CD4-positive, alpha-beta memory T cell (primary cell): ENCODE data around the gene SP3. TPM values are rescaled to one million over a fixed set of nuclear protein-coding genes. Genes with fewer than 3 reads are reported as not detected.

Experiments used
- CTCF ChIA-PET: fragments of 350-600 bp; sonication (Branson Sonifier 250); formaldehyde crosslinking; loops from one replicate; lab custom pipeline; 2021; ENCODE audit warnings: inconsistent platforms; ENCODE audit not compliant: partially characterized antibody; lab: Charles Lee
- POLR2A ChIA-PET: fragments of 350-600 bp; sonication (Branson Sonifier 250); formaldehyde crosslinking; loops from one replicate; lab custom pipeline; 2021; ENCODE audit not compliant: partially characterized antibody; lab: Charles Lee
- DNase-seq, 5 donors: peaks; one replicate each; pipeline versions ENCODE4 v3.0.0 to v3.0.0-alpha.2; 2020 to 2022; ENCODE audit warnings: mixed read lengths in 1 of 5
- H3K27ac ChIP-seq: one replicate; pipeline ENCODE4 v1.7.0; 2013; ENCODE audit warnings: low read depth, low read length
- H3K27me3 ChIP-seq: 2 replicates; pipeline ENCODE4 v1.7.0; 2013; ENCODE audit warnings: mild to moderate bottlenecking, low read length, moderate library complexity; ENCODE audit not compliant: insufficient read depth
- H3K36me3 ChIP-seq: 2 replicates; pipeline ENCODE4 v1.7.0; 2013; ENCODE audit warnings: mild to moderate bottlenecking, low read length, moderate library complexity; ENCODE audit not compliant: insufficient read depth
- H3K4me1 ChIP-seq: 2 replicates; pipeline ENCODE4 v1.7.0; 2013; ENCODE audit warnings: mild to moderate bottlenecking, low read length, moderate library complexity; ENCODE audit not compliant: insufficient read depth
- H3K4me3 ChIP-seq, 2 donors: one replicate each; pipeline ENCODE4 v1.7.0; 2013; ENCODE audit warnings: low read length in 2 of 2, mild to moderate bottlenecking in 1 of 2
- H3K9me3 ChIP-seq, 2 donors: one replicate each; pipeline ENCODE4 v1.7.0; 2013; ENCODE audit warnings: low read length in 2 of 2, control low read depth in 1 of 2; ENCODE audit not compliant: control insufficient read depth in 1 of 2
- H3K27ac Mint-ChIP-seq, 7 donors: one replicate each; pipeline ENCODE4 v1.8.0; 2020 to 2021; ENCODE audit warnings: mixed read lengths in 7 of 7, mild to moderate bottlenecking in 6 of 7, inconsistent platforms in 3 of 7, moderate library complexity in 3 of 7
- H3K27me3 Mint-ChIP-seq, 2 donors: one replicate each; pipeline ENCODE4 v1.8.0; 2020 to 2021; ENCODE audit warnings: mixed read lengths in 2 of 2
- H3K36me3 Mint-ChIP-seq, 2 donors: one replicate each; pipeline ENCODE4 v1.8.0; 2020 to 2021; ENCODE audit warnings: mixed read lengths in 2 of 2, inconsistent platforms in 1 of 2, mild to moderate bottlenecking in 1 of 2
- H3K4me1 Mint-ChIP-seq, 4 donors: one replicate each; pipeline ENCODE4 v1.8.0; 2020 to 2021; ENCODE audit warnings: mixed read lengths in 4 of 4, mild to moderate bottlenecking in 1 of 4
- H3K4me3 Mint-ChIP-seq, 8 donors: one replicate each; pipeline ENCODE4 v1.8.0; 2020 to 2021; ENCODE audit warnings: mixed read lengths in 8 of 8, mild to moderate bottlenecking in 7 of 8, moderate library complexity in 6 of 8, inconsistent platforms in 3 of 8
- H3K9me3 Mint-ChIP-seq, 8 donors: one replicate each; pipeline ENCODE4 v1.8.0; 2020 to 2021; ENCODE audit warnings: mixed read lengths in 8 of 8, mild to moderate bottlenecking in 5 of 8, inconsistent platforms in 3 of 8, moderate library complexity in 1 of 8
- intact Hi-C: fragments of 100-400 bp; cut with micrococcal nuclease; formaldehyde crosslinking; loops from one replicate; pipeline ENCODE4 v1.15.1; 2023
- polyA plus RNA-seq, 2 donors: library from polyadenylated mRNA; unstranded; fragments of 300-500 nt; fragmentation: Illumina TruSeq; gene quantifications; one replicate each; pipeline ENCODE4 v1.2.3, GENCODE V29; 2021
- total RNA-seq, 2 experiments: library from RNA; stranded (reverse); gene quantifications; one replicate each; pipeline ENCODE4 v1.2.3, GENCODE V29; 2021

SP3 gene
- total and polyA plus RNA-seq, 4 experiments from 2014 or later, result 55.5 to 130 (median 100) TPM

- no peak overlapping the region for H3K4me3 Mint-ChIP-seq
- H3K9me3 ChIP-seq, result no peaks in the 10 kb centered on the region
- no peak overlapping the region for H3K27ac ChIP-seq
- H3K27ac Mint-ChIP-seq, result no peak overlapping the region
- H3K4me3 ChIP-seq, result no peak overlapping the region
- peaks cover 5 to 13% of the 10 kb centered on the region in 2 donors for H3K27me3 Mint-ChIP-seq
- no peaks in the 10 kb centered on the region for H3K27me3 ChIP-seq
- H3K4me1 ChIP-seq, result no peaks in the 10 kb centered on the region
- ChIA-PET CTCF (interaction anchor here (1.2 kb wide), 1 partner anchor 120 kb away, joined by 4 read pairs; no protein-coding TSS in a partner anchor), POLR2A (interaction anchor here (0.6 kb wide), 1 partner anchor 9 kb away, joined by 3 read pairs; no protein-coding TSS in a partner anchor)
- H3K36me3 Mint-ChIP-seq, result no peaks in the 10 kb centered on the region
- no peaks in the 10 kb centered on the region for H3K9me3 Mint-ChIP-seq
- intact Hi-C loops, result no loop called here
- no peak for DNase-seq
- no peaks in the 10 kb centered on the region for H3K4me1 Mint-ChIP-seq
- H3K36me3 ChIP-seq, result no peaks in the 10 kb centered on the region
Measured at GRCh38 chr2:174003720-174004695, 38.8 kb upstream of the SP3 start.

- no peak overlapping the region for H3K27ac ChIP-seq
- H3K9me3 Mint-ChIP-seq, result peaks cover 0 to 2% (median 0%) of the 10 kb centered on the region in 8 donors
- H3K4me1 ChIP-seq, result no peaks in the 10 kb centered on the region
- no peaks in the 10 kb centered on the region for H3K36me3 ChIP-seq
- DNase-seq, result no peak
- H3K4me1 Mint-ChIP-seq, result no peaks in the 10 kb centered on the region
- H3K27me3 ChIP-seq, result no peaks in the 10 kb centered on the region
- no peaks in the 10 kb centered on the region for H3K36me3 Mint-ChIP-seq
- ChIA-PET CTCF (no interaction called here), POLR2A (no interaction called here)
- peaks cover 4 to 9% of the 10 kb centered on the region in 2 donors for H3K27me3 Mint-ChIP-seq
- intact Hi-C loops, result no loop called here
- H3K27ac Mint-ChIP-seq, result no peak overlapping the region
- H3K4me3 Mint-ChIP-seq, result no peak overlapping the region
- no peak overlapping the region for H3K4me3 ChIP-seq
- no peaks in the 10 kb centered on the region for H3K9me3 ChIP-seq
Measured at GRCh38 chr2:174002679-174003078, 37.5 kb upstream of the SP3 start.

DNA sequence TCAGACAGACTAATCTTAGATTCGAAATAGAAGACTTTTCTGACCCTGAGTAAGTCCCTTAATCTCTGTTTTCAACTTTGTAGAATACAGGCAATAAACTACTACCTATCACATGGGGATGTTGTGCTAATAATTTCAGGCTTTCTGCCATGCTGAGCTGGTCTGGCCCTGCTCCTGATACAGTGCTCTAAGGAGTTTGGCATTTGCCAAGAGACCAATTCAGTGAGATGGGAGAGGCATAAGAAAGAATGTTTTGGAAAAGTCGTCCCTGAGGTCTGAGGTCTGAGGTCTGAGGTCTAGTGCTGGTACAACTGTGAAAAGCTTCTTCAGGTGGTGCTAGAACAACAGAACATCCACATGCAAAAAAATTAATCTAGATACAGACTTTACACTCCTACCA lies 35.9 kb upstream of the SP3 start:
- H3K27ac Mint-ChIP-seq, result no peak overlapping the region
- H3K27me3 ChIP-seq, result no peaks in the 10 kb centered on the region

GRCh38 chr2:173999724-174000123 lies 34.6 kb upstream of the SP3 start:
- Histone ChIP-seq H3K4me1 (no peaks in the 10 kb centered on the region), H3K9me3 (no peaks in the 10 kb centered on the region), H3K27ac (no peak overlapping the region), H3K36me3 (no peaks in the 10 kb centered on the region), H3K4me3 (no peak overlapping the region), H3K27me3 (no peaks in the 10 kb centered on the region)
- ChIA-PET POLR2A (no interaction called here), CTCF (no interaction called here)
- peaks cover 4 to 6% of the 10 kb centered on the region in 2 donors for H3K27me3 Mint-ChIP-seq
- intact Hi-C loops, result no loop called here
- no peak overlapping the region for H3K27ac Mint-ChIP-seq
- peaks cover 0 to 2% (median 0%) of the 10 kb centered on the region in 8 donors for H3K9me3 Mint-ChIP-seq
- peaks cover 4 to 10% (median 6%) of the 10 kb centered on the region in 4 donors for H3K4me1 Mint-ChIP-seq
- DNase-seq, result no peak
- no peak overlapping the region for H3K4me3 Mint-ChIP-seq
- no peaks in the 10 kb centered on the region for H3K36me3 Mint-ChIP-seq

More for the DNA sequence above, 35.9 kb upstream of the SP3 start:
- Mint-ChIP-seq H3K4me3 (no peak overlapping the region), H3K27me3 (peaks cover 4 to 6% of the 10 kb centered on the region in 2 donors), H3K4me1 (peaks cover 4 to 6% (median 5%) of the 10 kb centered on the region in 4 donors), H3K9me3 (peaks cover 0 to 2% (median 0%) of the 10 kb centered on the region in 8 donors), H3K36me3 (no peaks in the 10 kb centered on the region)
- Histone ChIP-seq H3K36me3 (no peaks in the 10 kb centered on the region), H3K4me1 (no peaks in the 10 kb centered on the region), H3K4me3 (no peak overlapping the region), H3K27ac (no peak overlapping the region), H3K9me3 (no peaks in the 10 kb centered on the region)
- intact Hi-C loops, result no loop called here
- POLR2A ChIA-PET, result interaction anchor here (0.6 kb wide), 1 partner anchor 14 kb away, joined by 3 read pairs; no protein-coding TSS in a partner anchor
- no peak for DNase-seq
- CTCF ChIA-PET, result no interaction called here

DNA sequence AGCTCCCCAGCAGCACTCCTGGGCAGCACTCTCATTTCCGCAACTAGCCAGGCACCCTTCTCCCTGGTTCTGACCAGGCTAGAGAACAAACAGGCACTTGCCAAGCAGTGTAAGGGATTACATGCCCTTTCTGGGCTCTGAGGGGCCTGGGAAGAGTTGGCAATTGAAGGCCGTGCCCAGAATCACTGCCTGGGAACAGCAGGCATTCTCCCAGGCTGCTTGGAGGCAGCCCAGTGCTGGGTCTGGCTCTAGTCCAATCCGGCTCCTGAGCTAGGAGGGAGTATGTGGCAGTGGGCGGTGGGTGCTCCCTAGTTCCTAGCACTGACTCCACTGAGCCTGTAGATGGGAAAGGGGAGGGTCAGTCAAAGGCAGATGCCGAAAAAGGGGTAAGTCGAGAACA lies 34.1 kb upstream of the SP3 start:
- Mint-ChIP-seq H3K4me1 (peaks cover 4 to 10% (median 6%) of the 10 kb centered on the region in 4 donors), H3K9me3 (peaks cover 0 to 2% (median 0%) of the 10 kb centered on the region in 8 donors), H3K36me3 (no peaks in the 10 kb centered on the region), H3K4me3 (no peak overlapping the region), H3K27me3 (peaks cover 6 to 7% of the 10 kb centered on the region in 2 donors), H3K27ac (no peak overlapping the region)
- DNase-seq, result no peak
- no peaks in the 10 kb centered on the region for H3K36me3 ChIP-seq
- H3K27ac ChIP-seq, result no peak overlapping the region
- no peak overlapping the region for H3K4me3 ChIP-seq
- CTCF ChIA-PET, result interaction anchor here (0.5 to 1.3 kb wide), 3 partner anchors 12 to 732 kb away, joined by 4 to 5 read pairs (median 4); no protein-coding TSS in a partner anchor
- POLR2A ChIA-PET, result interaction anchor here (0.9 kb wide), 1 partner anchor 8 kb away, joined by 3 read pairs; no protein-coding TSS in a partner anchor
- no peaks in the 10 kb centered on the region for H3K9me3 ChIP-seq
- H3K27me3 ChIP-seq, result no peaks in the 10 kb centered on the region
- intact Hi-C loops, result no loop called here
- no peaks in the 10 kb centered on the region for H3K4me1 ChIP-seq

- Mint-ChIP-seq H3K4me1 (peaks cover 4 to 10% (median 6%) of the 10 kb centered on the region in 4 donors), H3K27ac (no peak overlapping the region), H3K36me3 (no peaks in the 10 kb centered on the region), H3K9me3 (peaks cover 0 to 2% (median 0%) of the 10 kb centered on the region in 8 donors), H3K4me3 (no peak overlapping the region), H3K27me3 (peaks cover 4 to 7% of the 10 kb centered on the region in 2 donors)
- ChIA-PET POLR2A (interaction anchor here (0.9 kb wide), 1 partner anchor 9 kb away, joined by 3 read pairs; no protein-coding TSS in a partner anchor), CTCF (interaction anchor here (0.7 to 1.3 kb wide), 3 partner anchors 11 to 499 kb away, joined by 4 read pairs; no protein-coding TSS in a partner anchor)
- H3K4me3 ChIP-seq, result no peak overlapping the region
- no peaks in the 10 kb centered on the region for H3K27me3 ChIP-seq
- no peak overlapping the region for H3K27ac ChIP-seq
- no peak for DNase-seq
- H3K36me3 ChIP-seq, result no peaks in the 10 kb centered on the region
- no peaks in the 10 kb centered on the region for H3K4me1 ChIP-seq
- intact Hi-C loops, result no loop called here
- H3K9me3 ChIP-seq, result no peaks in the 10 kb centered on the region
Measured at GRCh38 chr2:173998386-173998785, 33.2 kb upstream of the SP3 start.

- intact Hi-C loops, result no loop called here
- Mint-ChIP-seq H3K36me3 (no peaks in the 10 kb centered on the region), H3K9me3 (peaks cover 0 to 2% (median 0%) of the 10 kb centered on the region in 8 donors), H3K27me3 (peaks cover 4 to 7% of the 10 kb centered on the region in 2 donors), H3K27ac (no peak overlapping the region), H3K4me3 (no peak overlapping the region), H3K4me1 (peaks cover 4 to 10% (median 6%) of the 10 kb centered on the region in 4 donors)
- no peaks in the 10 kb centered on the region for H3K36me3 ChIP-seq
- H3K4me1 ChIP-seq, result no peaks in the 10 kb centered on the region
- DNase-seq, result no peak
- POLR2A ChIA-PET, result no interaction called here
- CTCF ChIA-PET, result interaction anchor here (1.3 kb wide), 1 partner anchor 113 kb away, joined by 4 read pairs; no protein-coding TSS in a partner anchor
- H3K27ac ChIP-seq, result no peak overlapping the region
- H3K27me3 ChIP-seq, result no peaks in the 10 kb centered on the region
- H3K9me3 ChIP-seq, result no peaks in the 10 kb centered on the region
- no peak overlapping the region for H3K4me3 ChIP-seq
Measured at GRCh38 chr2:173997753-173998152, 32.6 kb upstream of the SP3 start.
